IPS-18a (cell line): ENCODE data around the gene IFRD1.
A peak's percentile ranks its signal among the peaks of the same experiment; 100 is the strongest.

Source experiments
- H3K27ac ChIP-seq: one replicate; pipeline ENCODE4 v1.5.1; 2013; ENCODE audit warnings: low read length
- H3K27me3 ChIP-seq: one replicate; pipeline ENCODE4 v1.6.1; 2013; ENCODE audit warnings: mild to moderate bottlenecking, low read length; ENCODE audit not compliant: control insufficient read depth, insufficient read depth
- H3K36me3 ChIP-seq: one replicate; pipeline ENCODE4 v1.6.1; 2013; ENCODE audit warnings: low read depth, low read length; ENCODE audit not compliant: control insufficient read depth
- H3K4me1 ChIP-seq: one replicate; pipeline ENCODE4 v1.6.1; 2013; ENCODE audit warnings: low read depth, low read length; ENCODE audit not compliant: control insufficient read depth
- H3K4me3 ChIP-seq: one replicate; pipeline ENCODE4 v1.5.1; 2013; ENCODE audit warnings: low read length
- H3K9ac ChIP-seq: one replicate; pipeline ENCODE4 v1.6.1; 2013; ENCODE audit warnings: mild to moderate bottlenecking, low read length, moderate library complexity
- H3K9me3 ChIP-seq: one replicate; pipeline ENCODE4 v1.6.1; 2013; ENCODE audit warnings: low read depth, low read length; ENCODE audit not compliant: control insufficient read depth

The IFRD1 gene

DNA sequence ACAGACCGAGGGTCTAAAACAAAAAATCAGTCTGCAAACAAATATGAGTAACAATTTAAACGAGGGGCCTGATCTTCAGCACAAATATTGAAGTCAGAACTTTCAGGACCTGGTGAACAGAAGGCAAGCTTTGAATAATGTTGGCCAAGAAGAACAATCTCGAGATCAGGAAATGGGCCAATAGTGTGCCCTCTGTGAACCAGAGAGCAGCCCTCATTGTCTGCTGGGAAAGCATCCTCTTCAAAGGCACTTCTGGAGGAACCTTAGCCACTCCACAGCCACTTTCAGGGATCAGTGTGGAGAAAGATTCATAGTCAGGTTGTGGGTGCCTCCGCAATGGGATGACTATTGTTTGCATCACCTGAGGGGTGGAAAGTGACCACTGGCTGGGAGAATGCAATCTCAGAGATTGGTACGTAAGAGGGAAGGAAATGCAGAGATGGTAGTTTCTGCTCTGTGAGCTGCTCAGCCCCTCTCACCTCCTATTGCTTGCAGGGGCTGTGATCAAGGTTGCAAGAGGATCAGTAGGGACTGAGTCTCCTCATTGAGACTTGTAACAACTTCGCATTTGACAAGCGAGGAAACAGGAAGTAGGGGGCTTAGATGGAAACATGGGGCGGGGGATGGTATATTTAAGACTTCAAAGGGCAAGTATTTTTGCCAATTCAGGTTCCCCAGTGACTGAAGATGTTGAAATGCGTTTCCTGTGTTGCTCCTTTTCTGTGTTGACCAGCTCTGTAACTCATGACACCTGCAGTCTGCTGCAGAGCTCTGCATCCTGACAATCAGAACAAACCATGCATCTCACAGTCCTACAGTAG is 28.4 kb upstream of the IFRD1 start:
- Histone ChIP-seq H3K4me3 (no peak overlapping the region), H3K9me3 (no peaks in the 10 kb centered on the region), H3K36me3 (no peaks in the 10 kb centered on the region), H3K27ac (peak overlapping the region; percentile 5), H3K4me1 (peaks cover 36% of the 10 kb centered on the region), H3K27me3 (no peaks in the 10 kb centered on the region), H3K9ac (no peak overlapping the region)

DNA sequence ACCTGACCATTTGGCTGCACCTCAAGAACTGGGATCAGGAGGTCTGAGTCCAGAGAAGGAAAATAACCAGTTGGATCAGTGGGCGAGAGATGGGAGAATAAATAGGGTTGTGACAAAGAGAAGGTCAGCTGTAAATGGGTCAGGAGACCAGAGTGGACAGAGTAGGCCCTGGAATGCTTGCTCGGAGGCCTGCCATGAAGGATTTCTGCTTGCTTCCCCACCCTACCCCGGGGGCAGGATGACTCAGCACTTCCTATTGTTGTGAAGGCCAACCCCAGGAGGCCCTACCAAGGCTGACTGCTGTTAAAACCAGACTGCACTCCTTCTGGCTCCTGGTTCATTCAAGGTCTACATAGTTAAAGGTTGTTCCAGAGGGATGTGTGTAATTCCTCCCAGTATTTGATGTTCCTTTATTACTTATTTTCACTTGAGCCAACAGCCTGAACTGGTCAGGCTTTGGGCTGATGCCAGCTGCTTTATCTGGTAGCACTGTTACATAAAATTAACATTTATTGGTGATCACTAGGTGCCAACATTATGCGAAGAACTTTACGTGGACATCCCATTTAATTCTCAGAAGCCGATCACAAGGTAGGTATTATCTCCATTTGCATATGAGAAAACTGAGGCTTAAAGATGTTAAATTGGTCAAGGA is 27.3 kb upstream of the IFRD1 start:
- Histone ChIP-seq H3K9me3 (no peaks in the 10 kb centered on the region), H3K27me3 (no peaks in the 10 kb centered on the region), H3K4me3 (no peak overlapping the region), H3K9ac (no peak overlapping the region), H3K27ac (peak overlapping the region; percentile 17), H3K36me3 (no peaks in the 10 kb centered on the region), H3K4me1 (peaks cover 38% of the 10 kb centered on the region)

DNA sequence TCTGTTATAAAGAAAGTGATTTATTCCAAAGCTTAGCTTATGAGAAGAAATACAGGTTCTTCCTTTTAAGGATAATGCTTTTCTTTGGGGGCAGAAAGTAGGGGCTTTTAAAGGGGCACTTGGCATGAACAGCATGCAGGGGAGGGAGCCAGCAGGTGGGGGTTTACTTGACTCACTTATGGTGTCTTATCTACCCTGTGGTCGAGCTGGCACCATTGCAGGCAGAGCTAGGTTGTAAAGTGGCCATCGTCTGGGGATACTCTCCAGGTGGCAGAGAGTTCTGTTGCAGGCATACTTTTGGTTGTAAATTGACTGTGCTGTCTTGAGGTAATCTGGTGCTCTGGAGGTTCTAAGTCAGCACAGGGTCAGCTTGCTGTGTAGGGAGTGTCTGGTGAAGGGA is 26.3 kb upstream of the IFRD1 start:
- Histone ChIP-seq H3K4me1 (peaks cover 38% of the 10 kb centered on the region), H3K4me3 (no peak overlapping the region), H3K27me3 (no peaks in the 10 kb centered on the region), H3K36me3 (no peaks in the 10 kb centered on the region), H3K9ac (no peak overlapping the region), H3K27ac (no peak overlapping the region), H3K9me3 (no peaks in the 10 kb centered on the region)

DNA sequence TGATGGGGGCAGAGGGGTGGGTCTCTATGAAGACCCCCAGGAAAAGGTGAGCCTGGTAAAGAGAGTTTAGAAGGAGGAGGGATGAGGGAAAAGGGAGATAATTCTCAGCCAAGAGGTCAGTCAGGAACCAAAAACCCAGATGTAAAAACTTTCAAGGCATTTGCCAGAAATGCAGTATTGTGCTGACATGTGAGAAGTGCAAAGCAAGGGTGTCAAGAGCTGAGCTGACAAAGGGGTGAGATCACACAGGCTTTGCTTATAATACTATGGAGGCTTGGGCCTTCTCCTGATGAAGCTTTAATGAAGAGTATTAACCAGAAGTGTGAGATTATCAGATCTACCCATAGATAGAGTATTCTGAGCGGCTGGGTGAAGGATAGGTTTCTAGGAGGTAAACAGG is 22.3 kb upstream of the IFRD1 start:
- Histone ChIP-seq H3K36me3 (no peaks in the 10 kb centered on the region), H3K27me3 (no peaks in the 10 kb centered on the region), H3K9me3 (no peaks in the 10 kb centered on the region), H3K4me3 (no peak overlapping the region), H3K4me1 (peaks cover 19% of the 10 kb centered on the region), H3K9ac (no peak overlapping the region), H3K27ac (no peak overlapping the region)

DNA sequence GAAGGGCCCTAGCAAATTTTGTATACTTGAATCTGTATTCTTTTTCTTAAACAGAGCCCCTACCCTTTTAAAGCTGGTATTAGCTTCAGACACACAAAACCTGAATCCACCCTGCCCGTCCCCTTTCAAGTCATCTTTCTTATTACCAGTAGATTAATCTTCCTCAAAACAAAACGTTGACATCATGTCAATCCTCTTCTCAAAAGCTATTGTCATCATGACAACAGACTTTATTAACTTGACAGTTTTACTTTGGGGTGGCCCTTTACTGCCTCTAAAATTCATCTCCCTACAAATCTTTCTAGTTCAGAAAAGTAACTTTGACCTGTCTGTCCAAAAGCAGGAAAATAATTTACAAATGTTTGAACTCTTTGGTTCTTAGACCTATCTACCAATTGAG is 21.5 kb upstream of the IFRD1 start:
- Histone ChIP-seq H3K27ac (no peak overlapping the region), H3K9me3 (no peaks in the 10 kb centered on the region), H3K4me3 (no peak overlapping the region), H3K9ac (no peak overlapping the region), H3K4me1 (peaks cover 11% of the 10 kb centered on the region), H3K36me3 (no peaks in the 10 kb centered on the region), H3K27me3 (no peaks in the 10 kb centered on the region)

DNA sequence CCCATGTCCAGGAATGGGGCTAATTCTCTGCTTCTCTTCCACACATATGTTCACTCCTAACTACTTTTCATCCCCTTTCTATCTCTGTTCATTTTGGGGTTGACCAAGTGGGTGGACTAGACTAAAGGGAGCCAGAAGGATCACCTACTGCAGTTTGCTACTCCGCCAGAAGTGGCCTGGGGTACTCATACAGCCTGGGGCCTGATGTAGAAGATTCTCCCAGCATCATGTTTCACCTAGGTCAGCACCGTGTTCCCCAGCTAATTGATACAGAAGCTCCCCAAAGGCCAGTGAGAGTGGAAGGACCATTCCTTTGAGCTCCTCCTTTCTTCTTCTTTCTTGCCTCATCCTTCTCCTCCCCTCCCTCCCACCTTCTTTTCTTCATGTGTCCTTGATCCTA is 19.6 kb upstream of the IFRD1 start:
- no peaks in the 10 kb centered on the region for H3K27me3 ChIP-seq
- no peak overlapping the region for H3K4me3 ChIP-seq
- H3K4me1 ChIP-seq, result peaks cover 10% of the 10 kb centered on the region
- no peak overlapping the region for H3K9ac ChIP-seq
- H3K27ac ChIP-seq, result no peak overlapping the region
- no peaks in the 10 kb centered on the region for H3K36me3 ChIP-seq
- no peaks in the 10 kb centered on the region for H3K9me3 ChIP-seq

DNA sequence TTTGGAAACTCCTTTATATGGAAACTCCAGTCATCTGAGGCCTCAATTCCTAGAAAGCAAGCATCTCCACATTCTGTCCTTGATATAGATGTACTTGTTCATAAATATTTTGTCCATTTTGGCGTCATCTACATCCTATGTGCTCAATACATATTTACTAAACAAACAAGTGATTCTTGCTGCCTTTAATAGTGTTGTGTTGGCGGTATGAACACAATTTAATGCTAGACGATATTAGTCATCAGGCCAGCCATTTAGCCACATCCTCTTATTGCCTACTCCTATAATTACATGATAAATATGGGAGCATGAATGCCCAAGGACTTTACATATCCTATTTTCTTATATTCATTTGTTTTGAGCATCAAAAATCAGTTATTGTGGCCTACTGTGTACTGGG is 18.5 kb upstream of the IFRD1 start:
- no peaks in the 10 kb centered on the region for H3K36me3 ChIP-seq
- H3K9me3 ChIP-seq, result no peaks in the 10 kb centered on the region
- H3K27ac ChIP-seq, result no peak overlapping the region
- H3K4me1 ChIP-seq, result peaks cover 3% of the 10 kb centered on the region
- no peaks in the 10 kb centered on the region for H3K27me3 ChIP-seq
- H3K9ac ChIP-seq, result no peak overlapping the region
- H3K4me3 ChIP-seq, result no peak overlapping the region

DNA sequence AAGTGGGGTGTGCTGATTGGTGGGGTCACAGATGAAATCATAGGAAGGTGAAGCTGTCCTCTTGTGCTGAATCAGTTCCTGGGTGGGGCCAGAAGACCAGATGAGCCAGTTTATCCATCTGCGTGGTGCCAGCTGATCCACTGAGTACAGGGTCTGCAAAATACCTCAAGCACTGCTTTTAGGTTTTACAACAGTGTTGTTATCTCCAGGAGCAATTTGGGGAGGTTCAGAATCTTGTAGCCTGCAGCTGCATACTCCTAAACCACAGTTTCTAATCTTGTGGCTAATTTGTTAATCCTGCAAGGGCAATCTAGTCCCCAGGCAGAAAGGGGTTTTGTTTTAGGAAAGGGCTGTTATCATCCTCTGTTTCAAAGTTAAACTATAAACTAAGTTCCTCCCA is 17.0 kb upstream of the IFRD1 start:
- Histone ChIP-seq H3K27me3 (no peaks in the 10 kb centered on the region), H3K9ac (no peak overlapping the region), H3K9me3 (no peaks in the 10 kb centered on the region), H3K36me3 (no peaks in the 10 kb centered on the region), H3K4me1 (no peaks in the 10 kb centered on the region), H3K27ac (no peak overlapping the region), H3K4me3 (no peak overlapping the region)

DNA sequence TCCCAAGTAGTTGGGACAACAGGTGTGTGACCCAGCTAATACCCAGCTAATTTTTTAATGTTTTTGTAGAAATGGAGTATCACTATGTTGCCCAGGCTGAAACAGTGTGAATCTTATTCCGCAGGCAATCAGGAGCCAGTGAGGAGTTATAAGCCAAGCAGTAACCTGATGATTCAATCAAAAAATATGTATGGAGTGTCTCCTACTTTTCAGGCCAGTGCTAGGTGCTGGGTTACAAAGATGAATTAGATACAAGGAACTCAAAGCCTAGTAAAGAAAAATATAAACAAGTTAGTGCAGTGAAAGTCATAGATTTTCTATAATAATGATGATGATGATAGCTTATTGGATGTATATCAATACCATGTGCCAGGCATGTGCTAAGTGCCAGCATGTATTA is 13.2 kb upstream of the IFRD1 start:
- no peak overlapping the region for H3K27ac ChIP-seq
- no peaks in the 10 kb centered on the region for H3K27me3 ChIP-seq
- H3K9me3 ChIP-seq, result no peaks in the 10 kb centered on the region
- H3K4me1 ChIP-seq, result no peaks in the 10 kb centered on the region
- H3K4me3 ChIP-seq, result no peak overlapping the region
- H3K36me3 ChIP-seq, result no peaks in the 10 kb centered on the region
- H3K9ac ChIP-seq, result no peak overlapping the region

DNA sequence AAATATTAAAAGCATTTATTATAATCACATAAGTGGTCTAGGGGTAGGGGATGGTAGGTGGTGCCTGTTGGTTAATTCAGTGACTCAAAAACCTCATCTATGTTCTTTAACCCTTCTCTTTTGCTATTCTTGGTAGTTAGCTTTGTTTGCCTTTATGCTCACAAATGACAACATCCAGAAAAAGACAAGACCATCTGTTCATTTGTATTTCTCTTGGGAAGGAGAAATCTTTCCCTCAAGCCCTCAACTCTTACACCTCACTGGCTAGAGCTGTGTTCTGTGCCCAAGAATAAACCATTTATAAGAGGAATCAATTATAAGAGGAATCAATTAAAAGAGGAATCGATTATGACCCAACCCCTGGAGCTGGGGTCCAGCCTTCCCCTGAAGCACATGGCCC is 10.8 kb upstream of the IFRD1 start:
- Histone ChIP-seq H3K36me3 (no peaks in the 10 kb centered on the region), H3K9me3 (no peaks in the 10 kb centered on the region), H3K4me3 (no peak overlapping the region), H3K27me3 (no peaks in the 10 kb centered on the region), H3K27ac (no peak overlapping the region), H3K9ac (no peak overlapping the region), H3K4me1 (no peaks in the 10 kb centered on the region)

DNA sequence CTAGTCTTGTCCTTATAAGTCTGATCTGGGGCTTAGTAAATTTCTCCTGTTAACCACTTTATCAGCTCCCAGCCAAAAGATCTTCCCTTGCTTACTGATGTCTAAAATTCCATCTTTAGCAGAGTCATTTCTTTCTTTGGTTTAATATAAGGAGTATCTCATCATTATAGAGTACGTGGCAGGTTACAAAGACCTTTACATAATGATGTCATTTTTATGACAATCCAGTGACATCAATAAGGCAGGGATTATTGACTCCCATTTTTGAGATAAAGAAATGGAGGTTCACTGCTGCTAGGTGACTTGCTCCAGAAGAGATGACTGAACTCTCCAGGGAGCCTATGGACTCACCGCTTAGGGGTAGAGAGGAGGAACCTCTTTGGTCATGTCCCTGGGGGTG is 8.1 kb upstream of the IFRD1 start:
- no peak overlapping the region for H3K27ac ChIP-seq
- no peaks in the 10 kb centered on the region for H3K9me3 ChIP-seq
- no peaks in the 10 kb centered on the region for H3K27me3 ChIP-seq
- H3K4me1 ChIP-seq, result no peaks in the 10 kb centered on the region
- H3K36me3 ChIP-seq, result no peaks in the 10 kb centered on the region
- no peak overlapping the region for H3K9ac ChIP-seq
- H3K4me3 ChIP-seq, result no peak overlapping the region

DNA sequence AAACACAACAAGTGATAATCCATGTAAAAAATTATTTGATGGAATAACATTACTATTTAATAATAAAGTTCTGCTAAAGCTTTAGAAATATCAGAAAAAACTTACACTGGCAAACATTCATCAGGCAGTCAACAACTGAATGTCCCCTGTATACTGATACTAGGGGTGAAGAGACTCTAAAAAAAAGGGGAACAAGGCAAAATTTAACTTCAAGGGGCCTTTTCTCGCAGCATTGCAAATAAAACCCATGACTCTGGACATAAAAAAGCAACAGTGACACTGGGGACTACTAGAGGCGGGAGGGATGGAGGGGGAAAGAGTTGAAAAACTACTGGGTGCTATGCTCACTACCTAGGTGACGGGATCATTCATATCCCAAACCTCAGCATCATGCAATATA is 5.8 kb upstream of the IFRD1 start:
- Histone ChIP-seq H3K4me3 (no peak overlapping the region), H3K36me3 (no peaks in the 10 kb centered on the region), H3K9me3 (no peaks in the 10 kb centered on the region), H3K9ac (no peak overlapping the region), H3K27ac (no peak overlapping the region), H3K4me1 (peaks cover 2% of the 10 kb centered on the region), H3K27me3 (no peaks in the 10 kb centered on the region)
